Heart right ventricle (tissue), 16 donors: ENCODE data around the gene TBC1D2B. TPM values are rescaled to one million over a fixed set of nuclear protein-coding genes. Genes with fewer than 3 reads are reported as not detected.

Experiments
- ATAC-seq, 8 donors: fragments of 200-7000 bp; cut with Tn5 transposase; one replicate each; pipeline ENCODE4 v1.9.1; 2020; ENCODE audit warnings: mild to moderate bottlenecking in 8 of 8, moderate library complexity in 8 of 8, moderate number of reproducible peaks in 1 of 8
- DNase-seq, 2 donors: peaks; one replicate each; pipeline ENCODE4 v3.0.0-alpha.2; 2020
- H3K27ac ChIP-seq, 10 donors: fragments of 200-600 bp; sonication (generic) in 2 of 10; one replicate each; pipeline versions ENCODE4 v1.5.0 to v1.8.0; 2020 to 2022; ENCODE audit warnings: mild to moderate bottlenecking in 3 of 10
- H3K27me3 ChIP-seq, 7 donors: fragments of 200-600 bp; one replicate each; pipeline ENCODE4 v1.8.0; 2021 to 2022; ENCODE audit warnings: mild to moderate bottlenecking in 2 of 7
- H3K36me3 ChIP-seq, 9 donors: fragments of 200-600 bp; sonication (generic) in 1 of 9; one replicate each; pipeline versions ENCODE4 v1.5.0 to v1.8.0; 2020 to 2022; ENCODE audit warnings: mild to moderate bottlenecking in 2 of 9
- H3K4me1 ChIP-seq, 9 donors: fragments of 200-600 bp; sonication (generic) in 1 of 9; one replicate each; pipeline versions ENCODE4 v1.5.0 to v1.8.0; 2020 to 2022; ENCODE audit warnings: mild to moderate bottlenecking in 4 of 9
- H3K4me3 ChIP-seq, 10 donors: fragments of 200-600 bp; sonication (generic) in 2 of 10; one replicate each; pipeline versions ENCODE4 v1.5.0 to v1.8.0; 2020 to 2022; ENCODE audit warnings: mild to moderate bottlenecking in 7 of 10, moderate library complexity in 2 of 10
- H3K9me3 ChIP-seq, 11 donors: fragments of 200-600 bp in 10 of 11; sonication (generic) in 2 of 11; one replicate each; pipeline versions ENCODE4 v1.5.0 to v1.8.0; 2013 to 2022; ENCODE audit warnings: mild to moderate bottlenecking in 2 of 11, control low read depth in 1 of 11, moderate library complexity in 1 of 11
- CTCF ChIP-seq, 9 donors: fragments of 200-600 bp; sonication (generic) in 2 of 9; IDR thresholded peaks; one replicate each; pipeline versions ENCODE4 v1.5.0 to v1.8.0; 2021 to 2022; ENCODE audit warnings: antibody characterized with exemption in 9 of 9, mild to moderate bottlenecking in 5 of 9, moderate library complexity in 1 of 9
- WGBS, 2 donors: extraction: QIAGEN DNeasy Blood & Tissue Kit; methylation state at CpG; one replicate each; pipeline ENCODE4 v1.1.7; 2013; ENCODE audit warnings: inconsistent platforms in 1 of 2; 5-methylcytosine and 5-hydroxymethylcytosine counted together
- intact Hi-C, 10 donors: fragments of 100-400 bp; cut with DNase I; formaldehyde crosslinking; loops; one replicate each; pipeline versions ENCODE4 v1.11.1 to v1.14.2; 2022
- polyA plus RNA-seq, 2 donors: library from polyadenylated mRNA; stranded (reverse); fragments of 200-250 nt; gene quantifications; one replicate each; pipeline ENCODE4 v1.2.3, GENCODE V29; 2013
- total RNA-seq, 10 donors: library from RNA; stranded (reverse); fragmentation: NEBNext Ultra II Directional in 3 of 10; extraction: Animal tissue kit (Norgen Biotek cat#: 25700) in 3 of 10; gene quantifications; one replicate each; pipeline versions ENCODE4 v1.2.1 to v1.2.4, GENCODE V29; 2021 to 2023
- donor health status: Arrhythmogenic right ventricular cardiomyopathy.
- donor health status: ischemic (EF 13 %, LVEDD 7.1; RV severe dilation, severe dysfunction).
- donor health status: healthy with polysubstance abuse.
- donor health status: DM: no; HTN: yes; CAD: no.
- donor health status: DM: no; HTN: no; CAD: no.
- donor health status: ischemic (EF 25% LVEDD 6.9; RV normal size, moderate dysfunction).
- donor health status: ischemic (EF 25% LVEDD 5.7; RV mildly dilated, moderate dysfunction).
- donor health status: healthy.
- donor health status: DM: yes; HTN: yes; CAD: no.
- donor health status: Ischemic cardiomyopathy.
- donor health status: ischemic (EF 35%, LVEDD 5.7; RV mildly dilated, moderate dysfunction).
- donor health status: nonischemic (EF 11% LVEDD 7.7; RV severe dilation, severe dysfunction).
- donor health status: DM: yes; HTN: yes; CAD: no.
- donor health status: PGD.
- donor health status: ischemic (EF 29% LVEDD 5.4; RV normal size, mild dysfunction).
- donor health status: nonischemic (EF 23%, LVEDD 6.1; RV moderate dilation, normal function).

Gene TBC1D2B
- total and polyA plus RNA-seq, 12 donors: 4.7 to 20.8 (median 9.6) TPM

GRCh38 chr15:78083687-78084448 lies 6.4 kb upstream of the TBC1D2B start:
- Histone ChIP-seq H3K27me3 (no peaks in the 10 kb centered on the region), H3K4me3 (no peak overlapping the region), H3K4me1 (peaks cover 0 to 49% (median 5%) of the 10 kb centered on the region in 9 donors), H3K27ac (no peak overlapping the region), H3K9me3 (no peaks in the 10 kb centered on the region), H3K36me3 (no peaks in the 10 kb centered on the region)
- TF ChIP-seq CTCF (IDR thresholded peaks at IDR 0.05): no peak
- intact Hi-C loops: no loop called here
- DNase-seq (no peak), ATAC-seq (peak in 1 of 8 donors; percentile 5)
- 91 to 94% methylated on average over 6 of the region's 6 CpGs for WGBS, 2 donors

- Histone ChIP-seq H3K4me3 (no peak overlapping the region), H3K4me1 (peaks cover 0 to 47% (median 7%) of the 10 kb centered on the region in 9 donors), H3K36me3 (no peaks in the 10 kb centered on the region), H3K27ac (no peak overlapping the region), H3K9me3 (no peaks in the 10 kb centered on the region), H3K27me3 (no peaks in the 10 kb centered on the region)
- no peak for TF ChIP-seq CTCF (IDR thresholded peaks at IDR 0.05)
- ATAC-seq (peak in 1 of 8 donors; percentile 11), DNase-seq (no peak)
- intact Hi-C loops: no loop called here
- WGBS, 2 donors: 90 to 91% methylated on average over 4 of the region's 4 CpGs
These were observed 5.7 kb upstream of the TBC1D2B start for GRCh38 chr15:78083186-78083585.

- no peak for DNase-seq
- Histone ChIP-seq H3K36me3 (no peaks in the 10 kb centered on the region), H3K4me3 (no peak overlapping the region), H3K4me1 (peaks cover 0 to 47% (median 8%) of the 10 kb centered on the region in 9 donors), H3K9me3 (no peaks in the 10 kb centered on the region), H3K27me3 (no peaks in the 10 kb centered on the region), H3K27ac (peak overlapping the region in 1 of 10 donors; percentile 50)
- 83 to 92% methylated on average over 1 of the region's 1 CpG for WGBS, 2 donors
- no peak for TF ChIP-seq CTCF (IDR thresholded peaks at IDR 0.05)
- intact Hi-C loops: no loop called here
- ATAC-seq: peak in 1 of 8 donors; percentile 10
These were observed 5.2 kb upstream of the TBC1D2B start for GRCh38 chr15:78082743-78083110.

- intact Hi-C loops: no loop called here
- no peak for TF ChIP-seq CTCF (IDR thresholded peaks at IDR 0.05)
- H3K9me3 ChIP-seq: no peaks in the 10 kb centered on the region
- WGBS, 2 donors: 74 to 88% methylated on average over 5 of the region's 5 CpGs
- peak in 5 of 8 donors; percentile 13 to 53 (median 40) for ATAC-seq
- peak overlapping the region in 1 of 10 donors; percentile 79 for H3K27ac ChIP-seq
- H3K27me3 ChIP-seq: no peaks in the 10 kb centered on the region
- no peaks in the 10 kb centered on the region for H3K36me3 ChIP-seq
- H3K4me1 ChIP-seq: peaks cover 0 to 44% (median 8%) of the 10 kb centered on the region in 9 donors
- no peak overlapping the region for H3K4me3 ChIP-seq
- no peak for DNase-seq
These were observed 4.7 kb upstream of the TBC1D2B start for GRCh38 chr15:78082106-78082742.
